Stimulated activated CD4-positive, alpha-beta T cell treated with anti-CD3 and anti-CD28 coated beads, Interleukin-2, amount 100 ng/mL, for 48 hours (primary cell): ENCODE measurements around the gene IGF2BP2.
"Not testable (repeated sequence)": the region's sequence is repeated elsewhere in the genome, so short reads cannot be mapped to it uniquely, and the experiment has no call there.

Experiments
- DNase-seq, 2 donors: peaks; one replicate each; pipeline ENCODE4 v3.0.0-alpha.2; 2020

IGF2BP2 gene

GRCh38 chr3:185831990-185832389 lies 7.1 kb upstream of the IGF2BP2 start:
- no peak for DNase-seq

GRCh38 chr3:185831195-185831594 lies 6.4 kb upstream of the IGF2BP2 start:
- no peak for DNase-seq

GRCh38 chr3:185830018-185830797 lies 5.4 kb upstream of the IGF2BP2 start:
- DNase-seq = no peak

GRCh38 chr3:185828755-185829154 lies 3.9 kb upstream of the IGF2BP2 start:
- no peak for DNase-seq

- DNase-seq = no peak
Observed at GRCh38 chr3:185827595-185828344, 2.9 kb upstream of the IGF2BP2 start.

GRCh38 chr3:185825639-185826481 lies 1.0 kb upstream of the IGF2BP2 start:
- peak; percentile 18 to 32 for DNase-seq

- DNase-seq = peak; percentile 5 to 22
Observed at GRCh38 chr3:185824051-185825005, 514 bp downstream of the IGF2BP2 start.

- DNase-seq = peak in 1 of 2 donors; percentile 16
Observed at GRCh38 chr3:185823078-185824044, 1.5 kb downstream of the IGF2BP2 start.

GRCh38 chr3:185822221-185823000 lies 2.4 kb downstream of the IGF2BP2 start:
- DNase-seq = no peak

GRCh38 chr3:185820973-185821758 lies 3.7 kb downstream of the IGF2BP2 start:
- DNase-seq = no peak

GRCh38 chr3:185818267-185818875 lies 6.5 kb downstream of the IGF2BP2 start:
- no peak for DNase-seq

GRCh38 chr3:185815391-185816282 lies 9.2 kb downstream of the IGF2BP2 start:
- no peak for DNase-seq

GRCh38 chr3:185813691-185814215 lies 11.1 kb downstream of the IGF2BP2 start:
- DNase-seq = no peak

GRCh38 chr3:185813205-185813604 lies 11.6 kb downstream of the IGF2BP2 start:
- no peak for DNase-seq

GRCh38 chr3:185807445-185808068 lies 17.3 kb downstream of the IGF2BP2 start:
- no peak for DNase-seq

GRCh38 chr3:185798831-185799110 lies 26.1 kb downstream of the IGF2BP2 start:
- not testable (repeated sequence) for DNase-seq
